Hepatocyte (in vitro differentiated cells): Measurements from ENCODE around the gene KLHL1. TPM values are rescaled to one million over a fixed set of nuclear protein-coding genes. Genes with fewer than 3 reads are reported as not detected.
A peak's percentile ranks its signal among the peaks of the same experiment; 100 is the strongest.
"Not testable (repeated sequence)": the region's sequence is repeated elsewhere in the genome, so short reads cannot be mapped to it uniquely, and the experiment has no call there.

Source experiments
- DNase-seq: peaks from one replicate; pipeline ENCODE4 v3.0.0-alpha.2; 2016; ENCODE audit warnings: low spot score
- H2AFZ ChIP-seq: fragments of 200-600 bp; sonication (generic); 2 replicates; pipeline ENCODE4 v1.6.0; 2016; ENCODE audit warnings: antibody characterized with exemption, mild to moderate bottlenecking
- H3K27ac ChIP-seq: fragments of 200-600 bp; sonication (generic); 2 replicates; pipeline ENCODE4 v1.5.1; 2016; ENCODE audit warnings: mild to moderate bottlenecking
- H3K27me3 ChIP-seq: fragments of 200-600 bp; sonication (generic); 2 replicates; pipeline ENCODE4 v1.6.1; 2016
- H3K36me3 ChIP-seq: fragments of 200-600 bp; sonication (generic); replicated peaks from 2 replicates; pipeline ENCODE4 v1.5.1; 2016; ENCODE audit warnings: low read depth; ENCODE audit not compliant: insufficient read depth
- H3K4me1 ChIP-seq: fragments of 200-600 bp; sonication (generic); 2 replicates; pipeline ENCODE4 v1.5.1; 2016; ENCODE audit warnings: mild to moderate bottlenecking, moderate library complexity; ENCODE audit not compliant: insufficient read depth
- H3K4me2 ChIP-seq: fragments of 200-600 bp; sonication (generic); 2 replicates; pipeline ENCODE4 v1.6.0; 2016
- H3K4me3 ChIP-seq: fragments of 200-600 bp; sonication (generic); 2 replicates; pipeline ENCODE4 v1.5.1; 2016; ENCODE audit warnings: mild to moderate bottlenecking
- H3K79me2 ChIP-seq: fragments of 200-600 bp; sonication (generic); 2 replicates; pipeline ENCODE4 v1.6.0; 2017; ENCODE audit warnings: mild to moderate bottlenecking
- H3K9me2 ChIP-seq: fragments of 200-600 bp; sonication (generic); replicated peaks from 2 replicates; pipeline ENCODE4 v1.6.0; 2017; ENCODE audit warnings: mild to moderate bottlenecking; ENCODE audit not compliant: insufficient read depth
- H3K9me3 ChIP-seq: fragments of 200-600 bp; sonication (generic); 2 replicates; pipeline ENCODE4 v1.5.1; 2016; ENCODE audit warnings: low read depth, mild to moderate bottlenecking
- H4K20me1 ChIP-seq: fragments of 200-600 bp; sonication (generic); 2 replicates; pipeline ENCODE4 v1.6.0; 2016; ENCODE audit warnings: mild to moderate bottlenecking; ENCODE audit not compliant: insufficient read depth, poor library complexity, severe bottlenecking
- EZH2 ChIP-seq: fragments of 200-600 bp; sonication (generic); IDR thresholded peaks from 2 replicates; pipeline ENCODE4 v1.6.1; 2016; ENCODE audit warnings: antibody characterized with exemption, mild to moderate bottlenecking, borderline replicate concordance
- EZH2phosphoT487 ChIP-seq: fragments of 200-600 bp; sonication (generic); IDR thresholded peaks from one replicate; pipeline ENCODE4 v1.6.1; 2018; ENCODE audit warnings: antibody characterized with exemption, mild to moderate bottlenecking, low read depth, moderate library complexity; ENCODE audit not compliant: unreplicated experiment, severe bottlenecking
- WGBS: methylation state at CpG from one replicate; pipeline ENCODE4 v1.1.6; 2016; ENCODE audit warnings: low lambda C conversion rate; ENCODE audit errors: missing lambda C conversion rate; 5-methylcytosine and 5-hydroxymethylcytosine counted together
- polyA plus RNA-seq: library from polyadenylated mRNA; unstranded; fragments of >200 nt; fragmentation: Nextera tagmentation; extraction: Ambion mirVana; gene quantifications from 2 replicates; pipeline ENCODE4 v1.2.1, GENCODE V29; 2016
- total RNA-seq: library from RNA; depleted of rRNA; stranded (reverse); fragments of >200 nt; gene quantifications from 2 replicates; pipeline ENCODE4 v1.2.3, GENCODE V29; 2014
- TF ChIP-seq, protein P1 (sequence below): fragments of 200-600 bp; sonication (generic); IDR thresholded peaks from 2 replicates; pipeline ENCODE4 v1.5.1; 2016; ENCODE audit warnings: antibody characterized with exemption, mild to moderate bottlenecking; ENCODE audit not compliant: poor library complexity

Gene KLHL1, protein sequence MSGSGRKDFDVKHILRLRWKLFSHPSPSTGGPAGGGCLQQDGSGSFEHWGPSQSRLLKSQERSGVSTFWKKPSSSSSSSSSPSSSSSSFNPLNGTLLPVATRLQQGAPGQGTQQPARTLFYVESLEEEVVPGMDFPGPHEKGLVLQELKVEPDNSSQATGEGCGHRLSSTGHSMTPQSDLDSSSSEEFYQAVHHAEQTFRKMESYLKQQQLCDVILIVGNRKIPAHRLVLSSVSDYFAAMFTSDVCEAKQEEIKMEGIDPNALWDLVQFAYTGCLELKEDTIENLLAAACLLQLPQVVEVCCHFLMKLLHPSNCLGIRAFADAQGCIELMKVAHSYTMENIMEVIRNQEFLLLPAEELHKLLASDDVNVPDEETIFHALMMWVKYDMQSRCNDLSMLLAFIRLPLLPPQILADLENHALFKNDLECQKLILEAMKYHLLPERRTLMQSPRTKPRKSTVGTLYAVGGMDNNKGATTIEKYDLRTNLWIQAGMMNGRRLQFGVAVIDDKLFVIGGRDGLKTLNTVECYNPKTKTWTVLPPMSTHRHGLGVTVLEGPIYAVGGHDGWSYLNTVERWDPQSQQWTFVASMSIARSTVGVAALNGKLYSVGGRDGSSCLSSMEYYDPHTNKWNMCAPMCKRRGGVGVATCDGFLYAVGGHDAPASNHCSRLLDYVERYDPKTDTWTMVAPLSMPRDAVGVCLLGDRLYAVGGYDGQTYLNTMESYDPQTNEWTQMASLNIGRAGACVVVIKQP
- total RNA-seq (0.96 and 1.2 TPM in 2 replicates), polyA plus RNA-seq (0.57 and 1.2 TPM in 2 replicates)

DNA sequence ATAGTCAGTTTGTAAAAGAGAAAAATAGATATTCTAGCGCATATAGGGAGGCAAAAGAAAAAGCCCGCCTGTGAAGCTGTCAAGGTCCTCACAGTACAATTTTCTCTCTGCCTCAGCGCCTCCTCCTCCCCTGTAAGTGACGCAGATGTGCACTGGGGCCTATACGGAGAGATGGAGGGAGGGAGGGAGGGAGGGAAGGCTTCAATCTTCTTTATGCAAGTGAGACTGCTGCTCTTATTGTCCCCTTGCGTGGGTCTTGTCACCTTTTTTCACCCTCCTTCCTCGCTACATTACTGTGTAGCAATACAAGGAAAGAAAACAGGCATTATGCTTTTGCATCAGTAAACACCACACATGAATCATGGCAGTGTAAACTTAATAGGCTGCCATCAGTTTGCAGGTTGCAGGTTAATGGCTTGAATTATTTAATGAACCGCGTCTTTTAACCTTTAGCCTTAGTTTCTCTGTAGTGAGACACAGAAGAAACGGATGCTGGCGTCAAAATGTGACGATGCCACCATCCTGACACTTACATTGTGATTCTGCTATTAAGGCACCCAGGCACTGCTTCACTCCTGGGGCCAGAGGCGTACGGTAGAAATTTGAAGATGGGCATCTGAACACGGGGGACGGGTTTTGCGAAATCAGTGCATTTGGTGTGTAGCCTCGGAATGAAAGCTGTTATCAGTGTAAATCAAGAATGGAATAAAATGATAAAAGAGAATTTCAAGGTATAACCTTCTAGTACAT is at the start of gene KLHL1:
KLHL1 (minus strand) TSS at position 97 of the 750 bp plus-strand sequence. CDS start 753 bp downstream, outside the sequence.
- no peaks in the 10 kb centered on the region for H3K4me1 ChIP-seq
- H3K9me3 ChIP-seq = no peaks in the 10 kb centered on the region
- no peaks in the 10 kb centered on the region for H3K79me2 ChIP-seq
- H3K4me2 ChIP-seq = peak within 1 kb of the TSS; percentile 84
- no peak within 1 kb of the TSS for H3K4me3 ChIP-seq
- H3K27me3 ChIP-seq = peaks cover 31% of the 10 kb centered on the region
- H3K36me3 ChIP-seq = no peaks in the 10 kb centered on the region
- no peak within 1 kb of the TSS for H3K27ac ChIP-seq
- DNase-seq = no peak
- no peaks in the 10 kb centered on the region for H3K9me2 ChIP-seq
- peak within 1 kb of the TSS; percentile 27 for H2AFZ ChIP-seq
- 74% methylated on average over 18 of the region's 18 CpGs for WGBS
- TF ChIP-seq EZH2 = no peak
- H4K20me1 ChIP-seq = no peaks in the 10 kb centered on the region

DNA sequence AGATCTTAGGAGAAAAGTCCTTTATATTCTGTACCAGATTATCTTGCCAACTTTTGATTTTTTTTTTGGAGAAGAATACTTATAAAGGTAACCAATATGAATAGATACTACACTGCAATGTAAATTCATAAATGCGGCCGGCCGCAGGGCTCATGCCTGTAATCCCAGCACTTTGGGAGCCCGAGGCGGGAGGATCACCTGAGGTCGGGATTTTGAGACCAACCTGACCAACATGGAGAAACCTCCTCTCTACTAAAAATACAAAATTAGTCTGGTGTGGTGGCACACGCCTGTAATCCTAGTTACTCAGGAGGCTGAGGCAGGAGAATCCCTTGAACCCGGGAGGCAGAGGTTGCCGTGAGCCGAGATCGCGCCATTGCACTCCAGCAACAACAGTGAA is 34.4 kb upstream of the KLHL1 start:
- H3K27me3 ChIP-seq, H3K4me1 ChIP-seq, H3K4me2 ChIP-seq, H2AFZ ChIP-seq, H3K9me2 ChIP-seq, H3K79me2 ChIP-seq, DNase-seq, H4K20me1 ChIP-seq, H3K4me3 ChIP-seq, H3K9me3 ChIP-seq, H3K27ac ChIP-seq, H3K36me3 ChIP-seq: not testable (repeated sequence)
- WGBS = 88% methylated on average over 12 of the region's 12 CpGs

DNA sequence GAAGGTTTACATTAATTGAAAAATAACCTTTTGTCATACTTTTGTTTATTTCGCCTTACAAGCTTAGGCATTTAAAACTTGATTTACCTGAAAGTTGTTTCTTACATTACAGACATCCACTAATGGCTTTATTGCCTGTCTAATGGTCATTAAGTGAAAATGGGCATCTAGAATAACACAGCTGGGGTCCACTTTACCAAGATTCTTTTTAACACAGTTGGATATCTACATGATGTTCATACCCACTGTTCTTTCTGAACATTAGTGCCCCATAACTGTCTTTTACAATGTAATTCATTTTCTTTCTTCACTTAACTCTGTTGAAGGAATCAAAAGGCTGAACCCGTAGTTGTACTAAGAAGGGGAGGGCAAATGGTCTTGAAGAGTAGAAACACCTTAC is 19.8 kb upstream of the KLHL1 start:
- Histone ChIP-seq H4K20me1 (no peaks in the 10 kb centered on the region), H3K4me1 (no peaks in the 10 kb centered on the region), H3K27ac (no peak overlapping the region), H2AFZ (no peak overlapping the region), H3K4me2 (no peak overlapping the region), H3K9me3 (no peaks in the 10 kb centered on the region), H3K27me3 (no peaks in the 10 kb centered on the region), H3K36me3 (no peaks in the 10 kb centered on the region), H3K4me3 (no peak overlapping the region), H3K79me2 (no peaks in the 10 kb centered on the region), H3K9me2 (no peaks in the 10 kb centered on the region)
- TF ChIP-seq EZH2phosphoT487 (no peak), EZH2 (no peak)
- TF ChIP-seq, protein P1, sequence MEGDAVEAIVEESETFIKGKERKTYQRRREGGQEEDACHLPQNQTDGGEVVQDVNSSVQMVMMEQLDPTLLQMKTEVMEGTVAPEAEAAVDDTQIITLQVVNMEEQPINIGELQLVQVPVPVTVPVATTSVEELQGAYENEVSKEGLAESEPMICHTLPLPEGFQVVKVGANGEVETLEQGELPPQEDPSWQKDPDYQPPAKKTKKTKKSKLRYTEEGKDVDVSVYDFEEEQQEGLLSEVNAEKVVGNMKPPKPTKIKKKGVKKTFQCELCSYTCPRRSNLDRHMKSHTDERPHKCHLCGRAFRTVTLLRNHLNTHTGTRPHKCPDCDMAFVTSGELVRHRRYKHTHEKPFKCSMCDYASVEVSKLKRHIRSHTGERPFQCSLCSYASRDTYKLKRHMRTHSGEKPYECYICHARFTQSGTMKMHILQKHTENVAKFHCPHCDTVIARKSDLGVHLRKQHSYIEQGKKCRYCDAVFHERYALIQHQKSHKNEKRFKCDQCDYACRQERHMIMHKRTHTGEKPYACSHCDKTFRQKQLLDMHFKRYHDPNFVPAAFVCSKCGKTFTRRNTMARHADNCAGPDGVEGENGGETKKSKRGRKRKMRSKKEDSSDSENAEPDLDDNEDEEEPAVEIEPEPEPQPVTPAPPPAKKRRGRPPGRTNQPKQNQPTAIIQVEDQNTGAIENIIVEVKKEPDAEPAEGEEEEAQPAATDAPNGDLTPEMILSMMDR = no peak
- WGBS = 60% methylated on average over 2 of the region's 2 CpGs
- DNase-seq = no peak

DNA sequence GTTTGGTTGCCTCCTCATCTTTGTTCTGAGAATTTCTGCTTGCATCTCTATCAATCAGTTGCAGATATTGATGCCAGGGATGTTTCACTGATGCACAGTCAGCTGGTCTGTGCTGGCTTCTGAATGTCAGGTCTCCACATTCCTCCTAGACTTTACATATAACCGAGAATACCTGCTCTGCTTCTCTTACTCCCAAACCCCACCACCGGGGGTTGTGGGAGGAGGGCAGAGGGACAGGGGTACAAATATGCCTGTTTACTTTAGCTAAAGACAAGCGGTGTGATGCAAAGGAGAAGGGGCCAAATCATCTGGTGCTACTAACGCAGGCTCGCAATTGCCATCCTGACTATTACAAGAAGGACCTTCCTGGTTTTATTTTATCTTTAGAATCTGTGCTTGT is 17.4 kb upstream of the KLHL1 start:
- Histone ChIP-seq H2AFZ (no peak overlapping the region), H3K9me2 (no peaks in the 10 kb centered on the region), H3K36me3 (no peaks in the 10 kb centered on the region), H3K9me3 (no peaks in the 10 kb centered on the region), H3K27me3 (no peaks in the 10 kb centered on the region), H4K20me1 (no peaks in the 10 kb centered on the region), H3K27ac (no peak overlapping the region), H3K4me1 (no peaks in the 10 kb centered on the region), H3K4me2 (no peak overlapping the region), H3K79me2 (no peaks in the 10 kb centered on the region), H3K4me3 (no peak overlapping the region)
- DNase-seq = no peak
- 62% methylated on average over 5 of the region's 5 CpGs for WGBS
- TF ChIP-seq, protein P1 = no peak
- TF ChIP-seq EZH2phosphoT487 = no peak
- TF ChIP-seq EZH2 = no peak
